Measurements from ENCODE around the gene ADK. TPM values are rescaled to one million over a fixed set of nuclear protein-coding genes. Genes with fewer than 3 reads are reported as not detected.

ADK gene
- total RNA-seq, 1 donor from 2014 or later, result 62.0 TPM

GRCh38 chr10:74262856-74263255 is 111.8 kb downstream of the ADK start:
- no peak overlapping the region for H3K4me3 Mint-ChIP-seq (ENCODE audit: unreplicated experiment)

GRCh38 chr10:74263996-74264395 is 113.0 kb downstream of the ADK start:
- FAIRE-seq (no peak), DNase-seq (ENCODE audit: low read depth) (no peak)
- TF ChIP-seq, protein P1, sequence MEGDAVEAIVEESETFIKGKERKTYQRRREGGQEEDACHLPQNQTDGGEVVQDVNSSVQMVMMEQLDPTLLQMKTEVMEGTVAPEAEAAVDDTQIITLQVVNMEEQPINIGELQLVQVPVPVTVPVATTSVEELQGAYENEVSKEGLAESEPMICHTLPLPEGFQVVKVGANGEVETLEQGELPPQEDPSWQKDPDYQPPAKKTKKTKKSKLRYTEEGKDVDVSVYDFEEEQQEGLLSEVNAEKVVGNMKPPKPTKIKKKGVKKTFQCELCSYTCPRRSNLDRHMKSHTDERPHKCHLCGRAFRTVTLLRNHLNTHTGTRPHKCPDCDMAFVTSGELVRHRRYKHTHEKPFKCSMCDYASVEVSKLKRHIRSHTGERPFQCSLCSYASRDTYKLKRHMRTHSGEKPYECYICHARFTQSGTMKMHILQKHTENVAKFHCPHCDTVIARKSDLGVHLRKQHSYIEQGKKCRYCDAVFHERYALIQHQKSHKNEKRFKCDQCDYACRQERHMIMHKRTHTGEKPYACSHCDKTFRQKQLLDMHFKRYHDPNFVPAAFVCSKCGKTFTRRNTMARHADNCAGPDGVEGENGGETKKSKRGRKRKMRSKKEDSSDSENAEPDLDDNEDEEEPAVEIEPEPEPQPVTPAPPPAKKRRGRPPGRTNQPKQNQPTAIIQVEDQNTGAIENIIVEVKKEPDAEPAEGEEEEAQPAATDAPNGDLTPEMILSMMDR (IDR thresholded peaks at IDR 0.05; ENCODE audit: insufficient read depth, low read depth, low read length), result no peak
- no peak for TF ChIP-seq EZH2 (IDR thresholded peaks at IDR 0.05; ENCODE audit: insufficient read depth, low read length)
- no peak overlapping the region for H3K4me3 Mint-ChIP-seq (ENCODE audit: unreplicated experiment)
- H3K79me2 ChIP-seq (ENCODE audit: insufficient read depth, low read length), result peaks cover 5% of the 10 kb centered on the region
- no peaks in the 10 kb centered on the region for H3K4me1 ChIP-seq (ENCODE audit: insufficient read depth, low read length)
- H2AFZ ChIP-seq (ENCODE audit: low read depth, low read length), result no peak overlapping the region
- H4K20me1 ChIP-seq (ENCODE audit: insufficient read depth, low read length), result peaks cover 8% of the 10 kb centered on the region
- H3K4me3 ChIP-seq (ENCODE audit: insufficient read depth, low read depth, low read length), result no peak overlapping the region
- H3K36me3 Mint-ChIP-seq (ENCODE audit: low read depth, unreplicated experiment), result no peaks in the 10 kb centered on the region
- H3K27ac Mint-ChIP-seq (ENCODE audit: unreplicated experiment), result no peak overlapping the region
- no peaks in the 10 kb centered on the region for H3K27me3 ChIP-seq (ENCODE audit: insufficient read depth, low read length)
- no peaks in the 10 kb centered on the region for H3K27me3 Mint-ChIP-seq (ENCODE audit: low read depth, unreplicated experiment)
- no peak overlapping the region for H3K4me2 ChIP-seq (ENCODE audit: low read length)
- no peak overlapping the region for H3K9ac ChIP-seq (ENCODE audit: low read length)
- no peaks in the 10 kb centered on the region for H3K36me3 ChIP-seq (ENCODE audit: insufficient read depth, low read length)
- no peaks in the 10 kb centered on the region for H3K9me3 ChIP-seq (ENCODE audit: insufficient read depth, low read depth, low read length)
- H3K9me3 Mint-ChIP-seq (ENCODE audit: unreplicated experiment), result no peaks in the 10 kb centered on the region
- H3K27ac ChIP-seq (ENCODE audit: low read depth, low read length), result no peak overlapping the region
- no peaks in the 10 kb centered on the region for H3K4me1 Mint-ChIP-seq (ENCODE audit: low read depth, unreplicated experiment)

More at GRCh38 chr10:74262856-74263255, 111.8 kb downstream of the ADK start:
- H3K27me3 ChIP-seq (ENCODE audit: insufficient read depth, low read length), result no peaks in the 10 kb centered on the region
- no peak overlapping the region for H3K4me2 ChIP-seq (ENCODE audit: low read length)
- Mint-ChIP-seq H3K27ac (ENCODE audit: unreplicated experiment) (no peak overlapping the region), H3K9me3 (ENCODE audit: unreplicated experiment) (no peaks in the 10 kb centered on the region), H3K27me3 (ENCODE audit: low read depth, unreplicated experiment) (no peaks in the 10 kb centered on the region), H3K4me1 (ENCODE audit: low read depth, unreplicated experiment) (no peaks in the 10 kb centered on the region), H3K36me3 (ENCODE audit: low read depth, unreplicated experiment) (no peaks in the 10 kb centered on the region)
- no peak overlapping the region for H3K27ac ChIP-seq (ENCODE audit: low read depth, low read length)
- DNase-seq (ENCODE audit: low read depth) (no peak), FAIRE-seq (no peak)
- H4K20me1 ChIP-seq (ENCODE audit: insufficient read depth, low read length), result peaks cover 7% of the 10 kb centered on the region
- H3K9me3 ChIP-seq (ENCODE audit: insufficient read depth, low read depth, low read length), result no peaks in the 10 kb centered on the region
- H3K4me3 ChIP-seq (ENCODE audit: insufficient read depth, low read depth, low read length), result no peak overlapping the region
- H2AFZ ChIP-seq (ENCODE audit: low read depth, low read length), result no peak overlapping the region
- no peak overlapping the region for H3K9ac ChIP-seq (ENCODE audit: low read length)
- H3K4me1 ChIP-seq (ENCODE audit: insufficient read depth, low read length), result no peaks in the 10 kb centered on the region
- peaks cover 2% of the 10 kb centered on the region for H3K79me2 ChIP-seq (ENCODE audit: insufficient read depth, low read length)
- H3K36me3 ChIP-seq (ENCODE audit: insufficient read depth, low read length), result no peaks in the 10 kb centered on the region
- TF ChIP-seq, protein P1 (IDR thresholded peaks at IDR 0.05; ENCODE audit: insufficient read depth, low read depth, low read length), result no peak
- TF ChIP-seq EZH2 (IDR thresholded peaks at IDR 0.05; ENCODE audit: insufficient read depth, low read length), result no peak

DNA sequence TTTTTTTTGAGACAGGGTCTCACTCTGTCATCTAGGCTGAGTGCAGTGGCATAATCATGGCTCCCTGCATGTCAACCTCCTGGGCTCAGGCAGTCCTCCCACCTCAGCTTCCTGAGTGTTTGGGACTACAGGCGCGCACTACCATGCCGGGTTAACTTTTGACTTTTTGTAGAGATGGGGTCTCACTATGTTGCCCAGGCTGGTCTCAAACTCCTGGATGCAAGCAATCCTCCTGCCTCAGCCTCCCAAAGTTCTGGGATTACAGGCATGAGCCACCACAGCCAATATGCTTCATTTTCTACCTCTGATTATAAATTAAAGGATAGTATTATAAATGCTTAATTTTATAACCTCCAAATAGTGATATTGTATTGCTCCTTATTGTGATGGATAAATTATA is 121.3 kb downstream of the ADK start:
- H3K4me3 ChIP-seq (ENCODE audit: insufficient read depth, low read depth, low read length), result no peak overlapping the region
- H3K9me3 ChIP-seq (ENCODE audit: insufficient read depth, low read depth, low read length), result no peaks in the 10 kb centered on the region
- no peak overlapping the region for H3K4me2 ChIP-seq (ENCODE audit: low read length)
- DNase-seq (ENCODE audit: low read depth) (no peak), FAIRE-seq (no peak)
- TF ChIP-seq EZH2 (IDR thresholded peaks at IDR 0.05; ENCODE audit: insufficient read depth, low read length), result no peak
- TF ChIP-seq, protein P1 (IDR thresholded peaks at IDR 0.05; ENCODE audit: insufficient read depth, low read depth, low read length), result no peak
- H3K9ac ChIP-seq (ENCODE audit: low read length), result no peak overlapping the region
- peaks cover 15% of the 10 kb centered on the region for H3K79me2 ChIP-seq (ENCODE audit: insufficient read depth, low read length)
- no peak overlapping the region for H3K4me3 Mint-ChIP-seq (ENCODE audit: unreplicated experiment)
- no peaks in the 10 kb centered on the region for H3K36me3 Mint-ChIP-seq (ENCODE audit: low read depth, unreplicated experiment)
- H4K20me1 ChIP-seq (ENCODE audit: insufficient read depth, low read length), result peaks cover 10% of the 10 kb centered on the region
- H3K27me3 ChIP-seq (ENCODE audit: insufficient read depth, low read length), result no peaks in the 10 kb centered on the region
- no peak overlapping the region for H2AFZ ChIP-seq (ENCODE audit: low read depth, low read length)
- no peaks in the 10 kb centered on the region for H3K36me3 ChIP-seq (ENCODE audit: insufficient read depth, low read length)
- no peak overlapping the region for H3K27ac Mint-ChIP-seq (ENCODE audit: unreplicated experiment)
- H3K27ac ChIP-seq (ENCODE audit: low read depth, low read length), result no peak overlapping the region
- peaks cover 3% of the 10 kb centered on the region for H3K4me1 Mint-ChIP-seq (ENCODE audit: low read depth, unreplicated experiment)
- no peaks in the 10 kb centered on the region for H3K9me3 Mint-ChIP-seq (ENCODE audit: unreplicated experiment)
- no peaks in the 10 kb centered on the region for H3K4me1 ChIP-seq (ENCODE audit: insufficient read depth, low read length)
- no peaks in the 10 kb centered on the region for H3K27me3 Mint-ChIP-seq (ENCODE audit: low read depth, unreplicated experiment)
